NCI-H2029 (cell line): ENCODE data around the gene CACTIN.
"Not testable (repeated sequence)": the region's sequence is repeated elsewhere in the genome, so short reads cannot be mapped to it uniquely, and the experiment has no call there.

Source experiments
- DNase-seq: peaks from one replicate; lab custom pipeline; 2025; lab: John Stamatoyannopoulos, UW

Gene CACTIN

GRCh38 chr19:3646336-3647092, 19.9 kb upstream of the CACTIN start:
- no peak for DNase-seq

GRCh38 chr19:3645726-3646125, 19.1 kb upstream of the CACTIN start:
- no peak for DNase-seq

GRCh38 chr19:3645067-3645396, 18.4 kb upstream of the CACTIN start:
- no peak for DNase-seq

GRCh38 chr19:3644351-3645066, 17.9 kb upstream of the CACTIN start:
- no peak for DNase-seq

- DNase-seq: no peak
Observed at GRCh38 chr19:3643674-3644313, 17.2 kb upstream of the CACTIN start.

GRCh38 chr19:3642987-3643673, 16.5 kb upstream of the CACTIN start:
- no peak for DNase-seq

GRCh38 chr19:3642296-3642695, 15.7 kb upstream of the CACTIN start:
- DNase-seq: no peak

- no peak for DNase-seq
Observed at GRCh38 chr19:3641515-3642269, 15.1 kb upstream of the CACTIN start.

- DNase-seq: no peak
Observed at GRCh38 chr19:3639479-3639878, 12.9 kb upstream of the CACTIN start.

- no peak for DNase-seq
Observed at GRCh38 chr19:3638208-3639193, 11.9 kb upstream of the CACTIN start.

GRCh38 chr19:3637621-3638020, 11.0 kb upstream of the CACTIN start:
- DNase-seq: no peak

- no peak for DNase-seq
Observed at GRCh38 chr19:3636962-3637361, 10.4 kb upstream of the CACTIN start.

GRCh38 chr19:3636506-3636905, 9.9 kb upstream of the CACTIN start:
- no peak for DNase-seq

GRCh38 chr19:3634496-3635045, 8.0 kb upstream of the CACTIN start:
- no peak for DNase-seq

GRCh38 chr19:3633559-3633988, 7.0 kb upstream of the CACTIN start:
- DNase-seq: no peak

- DNase-seq: no peak
Observed at GRCh38 chr19:3632739-3633558, 6.4 kb upstream of the CACTIN start.

GRCh38 chr19:3632098-3632497, 5.5 kb upstream of the CACTIN start:
- DNase-seq: no peak

- DNase-seq: no peak
Observed at GRCh38 chr19:3631053-3631861, 4.7 kb upstream of the CACTIN start.

GRCh38 chr19:3628766-3629165, 2.2 kb upstream of the CACTIN start:
- DNase-seq: not testable (repeated sequence)
